ENCODE results near the gene GOLGA6L2. TPM values are rescaled to one million over a fixed set of nuclear protein-coding genes. Genes with fewer than 3 reads are reported as not detected.

Gene GOLGA6L2
- polyA plus RNA-seq, 1 of the 3 experiments (the other 2 are of a cell fraction): not detected

GRCh38 chr15:23444269-23444668 is 2.8 kb downstream of the GOLGA6L2 start:
- H3K9me3 ChIP-seq: no peaks in the 10 kb centered on the region
- 25% methylated on average over 11 of the region's 11 CpGs for WGBS (ENCODE audit: low lambda C conversion rate)
- POLR2A ChIA-PET: no interaction called here
- no peak overlapping the region for H3K27ac ChIP-seq (ENCODE audit: low read depth in 2 of 2, low read length in 1 of 2)
- H3K27me3 ChIP-seq (ENCODE audit: insufficient read depth): peaks cover 47% of the 10 kb centered on the region
- no peaks in the 10 kb centered on the region for H3F3A ChIP-seq (replicated peaks; ENCODE audit: insufficient read depth)
- CTCF ChIA-PET: no interaction called here
- H3K9me2 ChIP-seq: no peaks in the 10 kb centered on the region
- H3K79me2 ChIP-seq (ENCODE audit: insufficient read depth): no peaks in the 10 kb centered on the region
- no peak for TF ChIP-seq EP300 (IDR thresholded peaks at IDR 0.05; ENCODE audit: borderline replicate concordance in 1 of 2, low read depth in 1 of 2, low read length in 1 of 2)
- H3K9ac ChIP-seq: no peak overlapping the region
- no peak overlapping the region for H3K4me3 ChIP-seq (ENCODE audit: low read depth in 2 of 2, low read length in 1 of 2)
- no peak for DNase-seq
- no peaks in the 10 kb centered on the region for H4K20me1 ChIP-seq (ENCODE audit: insufficient read depth)
- H3K4me2 ChIP-seq: no peak overlapping the region
- no peaks in the 10 kb centered on the region for H3K36me3 ChIP-seq (replicated peaks in 1 of 2; ENCODE audit: control insufficient read depth in 1 of 2, insufficient read depth in 2 of 2, low read length in 1 of 2)
- no peaks in the 10 kb centered on the region for H3K4me1 ChIP-seq (ENCODE audit: control insufficient read depth in 1 of 2, insufficient read depth in 2 of 2, low read depth in 1 of 2, low read length in 1 of 2)
- H2AFZ ChIP-seq (ENCODE audit: low read depth): no peak overlapping the region

GRCh38 chr15:23441204-23441603 is 5.8 kb downstream of the GOLGA6L2 start:
- Histone ChIP-seq H3K9me2 (no peaks in the 10 kb centered on the region), H3F3A (replicated peaks; ENCODE audit: insufficient read depth) (no peaks in the 10 kb centered on the region), H3K4me1 (ENCODE audit: control insufficient read depth in 1 of 2, insufficient read depth in 2 of 2, low read depth in 1 of 2, low read length in 1 of 2) (no peaks in the 10 kb centered on the region), H3K36me3 (replicated peaks in 1 of 2; ENCODE audit: control insufficient read depth in 1 of 2, insufficient read depth in 2 of 2, low read length in 1 of 2) (no peaks in the 10 kb centered on the region), H4K20me1 (ENCODE audit: insufficient read depth) (no peaks in the 10 kb centered on the region), H3K9me3 (no peaks in the 10 kb centered on the region), H3K4me3 (ENCODE audit: low read depth in 2 of 2, low read length in 1 of 2) (no peak overlapping the region), H3K79me2 (ENCODE audit: insufficient read depth) (no peaks in the 10 kb centered on the region), H3K27me3 (ENCODE audit: insufficient read depth) (peaks cover 55% of the 10 kb centered on the region), H3K9ac (no peak overlapping the region), H3K4me2 (no peak overlapping the region), H2AFZ (ENCODE audit: low read depth) (no peak overlapping the region), H3K27ac (ENCODE audit: low read depth in 2 of 2, low read length in 1 of 2) (no peak overlapping the region)
- CTCF ChIA-PET: no interaction called here
- TF ChIP-seq EP300 (IDR thresholded peaks at IDR 0.05; ENCODE audit: borderline replicate concordance in 1 of 2, low read depth in 1 of 2, low read length in 1 of 2) (no peak), FOSL2 (IDR thresholded peaks at IDR 0.05; ENCODE audit: borderline replicate concordance, low read depth) (no peak), FOXJ3 (CRISPR knock-in tag; IDR thresholded peaks at IDR 0.05) (no peak), REST (IDR thresholded peaks at IDR 0.05; ENCODE audit: low read depth, low read length) (no peak), FOXM1 (IDR thresholded peaks at IDR 0.05; ENCODE audit: low read depth) (no peak)
- DNase-seq: no peak
- POLR2A ChIA-PET: no interaction called here
- WGBS (ENCODE audit: low lambda C conversion rate): 48% methylated on average over 13 of the region's 13 CpGs

- H3K79me2 ChIP-seq (ENCODE audit: insufficient read depth): no peaks in the 10 kb centered on the region
- peaks cover 50% of the 10 kb centered on the region for H3K27me3 ChIP-seq (ENCODE audit: insufficient read depth)
- no peak for TF ChIP-seq TCF12 (IDR thresholded peaks at IDR 0.05)
- TF ChIP-seq RXRA (IDR thresholded peaks at IDR 0.05; ENCODE audit: borderline replicate concordance, low read depth): no peak
- TF ChIP-seq JUND (IDR thresholded peaks at IDR 0.05): no peak
- TF ChIP-seq GABPA (IDR thresholded peaks at IDR 0.05; ENCODE audit: low read depth): no peak
- no peak for TF ChIP-seq REST (IDR thresholded peaks at IDR 0.05; ENCODE audit: low read depth, low read length)
- ChIA-PET POLR2A (no interaction called here), CTCF (no interaction called here)
- no peaks in the 10 kb centered on the region for H4K20me1 ChIP-seq (ENCODE audit: insufficient read depth)
- H3K9me2 ChIP-seq: no peaks in the 10 kb centered on the region
- DNase-seq: no peak
- no peaks in the 10 kb centered on the region for H3F3A ChIP-seq (replicated peaks; ENCODE audit: insufficient read depth)
- H3K4me2 ChIP-seq: no peak overlapping the region
- no peaks in the 10 kb centered on the region for H3K9me3 ChIP-seq
- H3K4me3 ChIP-seq (ENCODE audit: low read depth in 2 of 2, low read length in 1 of 2): no peak overlapping the region
- WGBS (ENCODE audit: low lambda C conversion rate): 58% methylated on average over 10 of the region's 10 CpGs
- H3K27ac ChIP-seq (ENCODE audit: low read depth in 2 of 2, low read length in 1 of 2): no peak overlapping the region
- H2AFZ ChIP-seq (ENCODE audit: low read depth): no peak overlapping the region
- no peaks in the 10 kb centered on the region for H3K36me3 ChIP-seq (replicated peaks in 1 of 2; ENCODE audit: control insufficient read depth in 1 of 2, insufficient read depth in 2 of 2, low read length in 1 of 2)
- no peaks in the 10 kb centered on the region for H3K4me1 ChIP-seq (ENCODE audit: control insufficient read depth in 1 of 2, insufficient read depth in 2 of 2, low read depth in 1 of 2, low read length in 1 of 2)
- no peak overlapping the region for H3K9ac ChIP-seq
Observed at GRCh38 chr15:23440596-23440995, 6.4 kb downstream of the GOLGA6L2 start.
